Measurements from ENCODE around the gene ATXN7. TPM values are rescaled to one million over a fixed set of nuclear protein-coding genes. Genes with fewer than 3 reads are reported as not detected.

The ATXN7 gene
- total RNA-seq, 1 experiment from 2014 or later, result 27.5 TPM

GRCh38 chr3:64010199-64010598, 146.5 kb downstream of the ATXN7 start (continued):
- TF ChIP-seq ZBTB33 (IDR thresholded peaks at IDR 0.05; ENCODE audit: extremely low read depth, insufficient replicate concordance, low read length), result no peak
- TF ChIP-seq CBX3 (IDR thresholded peaks at IDR 0.05; ENCODE audit: low read depth), result no peak

GRCh38 chr3:64011685-64012084, 148.0 kb downstream of the ATXN7 start:
- no peak overlapping the region for H3K4me2 ChIP-seq (ENCODE audit: low read length)
- POLR2A ChIA-PET, result no interaction called here
- ATAC-seq (no peak), DNase-seq (ENCODE audit: low read depth, low spot score) (no peak)
- BruUV-seq (replicated peaks), result no TSS peak
- H4K20me1 ChIP-seq (ENCODE audit: insufficient read depth), result peaks cover 15% of the 10 kb centered on the region; the same call in 1 of the 2 replicates
- no peak overlapping the region for H3K9ac ChIP-seq (ENCODE audit: low read length)
- TF ChIP-seq SP1 (IDR thresholded peaks at IDR 0.05; ENCODE audit: low read depth), result no peak
- no peak for TF ChIP-seq ATF3 (IDR thresholded peaks at IDR 0.05)
- TF ChIP-seq SIN3A (IDR thresholded peaks at IDR 0.05; ENCODE audit: low read depth), result no peak
- no peak for TF ChIP-seq SRF (IDR thresholded peaks at IDR 0.05; ENCODE audit: low read depth)
- no peak for TF ChIP-seq FOSL1 (IDR thresholded peaks at IDR 0.05; ENCODE audit: low read depth)
- no peak for TF ChIP-seq MAX (IDR thresholded peaks at IDR 0.05)
- no peak for TF ChIP-seq EZH2 (IDR thresholded peaks at IDR 0.05)
- TF ChIP-seq POLR2A (IDR thresholded peaks at IDR 0.05; ENCODE audit: borderline replicate concordance, extremely low read depth, insufficient read depth, insufficient read length), result no peak
- TF ChIP-seq CTCF (IDR thresholded peaks at IDR 0.05 in 2 of 3, conservative IDR thresholded peaks at IDR 0.05 in 1 of 3; ENCODE audit: borderline replicate concordance in 1 of 3, insufficient read depth in 1 of 3, low read depth in 2 of 3, low read length in 2 of 3), result no peak
- TF ChIP-seq ZBTB33 (IDR thresholded peaks at IDR 0.05; ENCODE audit: extremely low read depth, insufficient replicate concordance, low read length), result no peak
- no peak for TF ChIP-seq CBX3 (IDR thresholded peaks at IDR 0.05; ENCODE audit: low read depth)
- TF ChIP-seq ZFX (IDR thresholded peaks at IDR 0.05), result no peak
- no peak for TF ChIP-seq ZNF274 (IDR thresholded peaks at IDR 0.05; ENCODE audit: low read depth, low read length)
- H3K27ac ChIP-seq (ENCODE audit: low read depth, low read length), result no peak overlapping the region
- no peak overlapping the region for H2AFZ ChIP-seq (ENCODE audit: low read depth, low read length, poor library complexity, severe bottlenecking)
- RAD21 ChIA-PET (ENCODE audit: low non-redundant PET in 1 of 2, low total read pairs in 2 of 2, uncharacterized antibody in 2 of 2, unreplicated experiment in 2 of 2), result no interaction called here
- intact Hi-C loops (cut with micrococcal nuclease), result no loop called here
- H3K9me2 ChIP-seq (ENCODE audit: insufficient read depth), result no peaks in the 10 kb centered on the region
- no peaks in the 10 kb centered on the region for H3K27me3 ChIP-seq (ENCODE audit: insufficient read depth, low read length)
- H3K4me1 ChIP-seq (ENCODE audit: control insufficient read depth in 1 of 2, insufficient read depth in 2 of 2, low read length in 2 of 2), result no peaks in the 10 kb centered on the region
- no peak overlapping the region for H3K4me3 ChIP-seq (replicated peaks in 1 of 2; ENCODE audit: low read depth in 1 of 2, low read length in 2 of 2)
- H3K79me2 ChIP-seq (ENCODE audit: insufficient read depth, low read length), result peaks cover 57% of the 10 kb centered on the region
- H3K36me3 ChIP-seq (ENCODE audit: control insufficient read depth in 1 of 2, insufficient read depth in 2 of 2, low read length in 2 of 2), result peaks cover 73 to 74% of the 10 kb centered on the region in 2 experiments
- H3K9me3 ChIP-seq (ENCODE audit: control insufficient read depth in 1 of 2, insufficient read depth in 1 of 2, low read depth in 1 of 2, low read length in 2 of 2), result no peaks in the 10 kb centered on the region
- CTCF ChIA-PET, result no interaction called here

All from HCT116 (cell line).